Esophagus squamous epithelium (tissue), 5 donors: ENCODE data around the gene C11orf42. TPM values are rescaled to one million over a fixed set of nuclear protein-coding genes. Genes with fewer than 3 reads are reported as not detected.
"Not testable (repeated sequence)": the region's sequence is repeated elsewhere in the genome, so short reads cannot be mapped to it uniquely, and the experiment has no call there.

ENCODE experiments used
- DNase-seq: peaks from one replicate; lab custom pipeline; 2025; lab: John Stamatoyannopoulos, UW
- H3K27ac ChIP-seq, 4 donors: fragments of 200-600 bp; sonication (generic); one replicate each; pipeline ENCODE4 v1.5.1; 2016 to 2019; ENCODE audit warnings: mild to moderate bottlenecking in 1 of 4
- H3K27me3 ChIP-seq, 4 donors: fragments of 200-600 bp; sonication (generic); 1 replicate in 3 of 4; 2 replicates in 1 of 4; pipeline versions ENCODE4 v1.5.1 to v1.6.0; 2017 to 2021; ENCODE audit warnings: antibody characterized with exemption in 1 of 4
- H3K36me3 ChIP-seq, 3 donors: fragments of 200-600 bp; sonication (generic); one replicate each; pipeline ENCODE4 v1.5.1; 2016 to 2019
- H3K4me1 ChIP-seq, 3 donors: fragments of 200-600 bp; sonication (generic); one replicate each; pipeline ENCODE4 v1.5.1; 2017 to 2019
- H3K4me3 ChIP-seq, 4 donors: fragments of 200-600 bp; sonication (generic); 1 replicate in 3 of 4; 2 replicates in 1 of 4; pipeline ENCODE4 v1.5.1; 2016 to 2019; ENCODE audit warnings: mild to moderate bottlenecking in 2 of 4, moderate library complexity in 1 of 4
- H3K9me3 ChIP-seq, 3 donors: fragments of 200-600 bp; sonication (generic); one replicate each; pipeline ENCODE4 v1.5.1; 2016 to 2019
- CTCF ChIP-seq, 6 experiments: fragments of 450-650 bp in 4 of 6; fragments of 200-600 bp in 2 of 6; sonication (generic) in 2 of 6; IDR thresholded peaks; one replicate each; pipeline ENCODE4 v1.5.1; 2016 to 2019; ENCODE audit warnings: antibody characterized with exemption in 6 of 6, mild to moderate bottlenecking in 4 of 6, moderate library complexity in 4 of 6
- POLR2A ChIP-seq, 4 donors: fragments of 450-650 bp; IDR thresholded peaks; one replicate each; pipeline ENCODE4 v1.6.1; 2017; ENCODE audit warnings: antibody characterized with exemption in 4 of 4, mild to moderate bottlenecking in 4 of 4, moderate library complexity in 3 of 4
- WGBS, 2 donors: methylation state at CpG; one replicate each; pipeline ENCODE4 v1.1.5; 2018; 5-methylcytosine and 5-hydroxymethylcytosine counted together
- intact Hi-C: fragments of 100-400 bp; cut with DNase I; formaldehyde crosslinking; loops from one replicate; pipeline ENCODE4 v1.15.0; 2022
- total RNA-seq, 4 donors: library from RNA; depleted of rRNA; stranded (reverse); fragments of >200 nt; gene quantifications; one replicate each; pipeline ENCODE4 v1.1.0, GENCODE V29; 2016
- donor health status: DM: yes; HTN: yes; CAD: no.

Gene C11orf42
- total RNA-seq, 4 donors from 2014 or later: not detected

DNA sequence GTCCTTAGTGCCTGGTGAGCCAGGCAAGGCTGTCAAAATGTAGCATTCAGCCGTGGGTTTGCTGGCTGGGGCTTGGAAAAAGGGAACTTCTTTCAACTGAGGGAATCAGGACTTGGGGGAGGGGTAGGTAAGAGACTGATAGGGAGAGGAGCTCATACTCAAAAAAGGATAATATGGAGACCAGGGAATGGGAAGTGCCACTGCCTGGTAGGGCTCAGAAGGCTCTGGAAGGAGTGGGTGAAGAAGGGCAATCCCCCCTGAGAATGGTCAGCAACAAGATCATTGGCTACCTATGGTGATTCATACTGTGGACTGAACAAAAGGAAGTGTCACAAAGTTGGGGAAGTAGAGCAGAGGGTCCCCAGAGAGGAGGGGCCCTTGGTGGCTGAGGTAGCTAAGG lies 35.4 kb downstream of the C11orf42 start:
- intact Hi-C loops: no loop called here
- 33 to 36% methylated on average over 1 of the region's 1 CpG for WGBS, 2 donors

GRCh38 chr11:6241316-6241715 lies 36.0 kb downstream of the C11orf42 start:
- DNase-seq: no peak
- 93 to 100% methylated on average over 1 to 5 of the region's 7 CpGs for WGBS, 2 donors
- TF ChIP-seq POLR2A (IDR thresholded peaks at IDR 0.05) (no peak), CTCF (IDR thresholded peaks at IDR 0.05) (no peak)

More for the DNA sequence above, 35.4 kb downstream of the C11orf42 start:
- TF ChIP-seq CTCF (IDR thresholded peaks at IDR 0.05): no peak
- TF ChIP-seq POLR2A (IDR thresholded peaks at IDR 0.05): no peak
- peaks cover 0 to 1% (median 0%) of the 10 kb centered on the region in 3 donors for H3K4me1 ChIP-seq
- H3K27ac ChIP-seq: no peak overlapping the region
- no peaks in the 10 kb centered on the region for H3K27me3 ChIP-seq
- H3K36me3 ChIP-seq: no peaks in the 10 kb centered on the region
- no peak overlapping the region for H3K4me3 ChIP-seq
- no peak for DNase-seq
- no peaks in the 10 kb centered on the region for H3K9me3 ChIP-seq

GRCh38 chr11:6245536-6245935 lies 40.2 kb downstream of the C11orf42 start:
- H3K9me3 ChIP-seq: no peaks in the 10 kb centered on the region
- no peak overlapping the region for H3K27ac ChIP-seq
- DNase-seq: no peak
- no peaks in the 10 kb centered on the region for H3K36me3 ChIP-seq
- intact Hi-C loops: no loop called here
- H3K4me3 ChIP-seq: no peak overlapping the region
- WGBS, 2 donors: 40 to 60% methylated on average over 2 of the region's 2 CpGs
- peaks cover 0 to 6% (median 0%) of the 10 kb centered on the region in 3 donors for H3K4me1 ChIP-seq
- H3K27me3 ChIP-seq: no peaks in the 10 kb centered on the region
- TF ChIP-seq POLR2A (IDR thresholded peaks at IDR 0.05) (no peak), CTCF (IDR thresholded peaks at IDR 0.05) (no peak)

More at GRCh38 chr11:6241316-6241715, 36.0 kb downstream of the C11orf42 start:
- Histone ChIP-seq H3K4me3 (no peak overlapping the region), H3K36me3 (no peaks in the 10 kb centered on the region), H3K27me3 (no peaks in the 10 kb centered on the region), H3K27ac (no peak overlapping the region), H3K9me3 (no peaks in the 10 kb centered on the region), H3K4me1 (no peaks in the 10 kb centered on the region)
- intact Hi-C loops: no loop called here

- H3K27ac ChIP-seq: no peak overlapping the region
- no peak overlapping the region for H3K4me3 ChIP-seq
- no peaks in the 10 kb centered on the region for H3K27me3 ChIP-seq
- WGBS, 2 donors: 27 to 33% methylated on average over 1 of the region's 1 CpG
- no peak for DNase-seq
- no peaks in the 10 kb centered on the region for H3K36me3 ChIP-seq
- no peaks in the 10 kb centered on the region for H3K9me3 ChIP-seq
- H3K4me1 ChIP-seq: peaks cover 0 to 6% (median 0%) of the 10 kb centered on the region in 3 donors
- no peak for TF ChIP-seq POLR2A (IDR thresholded peaks at IDR 0.05)
- no peak for TF ChIP-seq CTCF (IDR thresholded peaks at IDR 0.05)
- intact Hi-C loops: no loop called here
Measured at GRCh38 chr11:6248248-6248647, 42.9 kb downstream of the C11orf42 start.

DNA sequence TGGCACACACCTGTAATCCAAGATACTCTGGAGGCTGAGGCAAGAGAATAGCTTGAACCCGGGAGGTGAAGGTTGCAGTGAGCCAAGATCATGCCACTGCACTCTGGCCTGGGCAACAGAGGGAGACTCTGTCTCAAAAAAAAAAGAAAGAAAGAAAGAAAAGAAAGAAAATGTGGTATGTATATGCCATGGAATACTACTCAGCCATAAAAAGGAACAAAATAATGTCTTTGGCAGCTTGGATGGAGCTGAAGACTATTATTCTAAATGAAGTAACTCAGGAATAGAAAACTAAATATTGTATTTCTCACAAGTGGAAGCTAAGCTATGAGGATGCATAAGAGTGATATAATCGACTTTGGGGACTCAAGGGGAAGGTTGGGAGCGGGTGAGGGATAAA lies 43.5 kb downstream of the C11orf42 start:
- intact Hi-C loops, H3K27ac ChIP-seq, H3K4me1 ChIP-seq, DNase-seq, H3K36me3 ChIP-seq, H3K27me3 ChIP-seq, H3K9me3 ChIP-seq, H3K4me3 ChIP-seq: not testable (repeated sequence)
- 91 to 92% methylated on average over 3 of the region's 3 CpGs for WGBS, 2 donors
